ENCODE data around the gene CACNA1H. TPM values are rescaled to one million over a fixed set of nuclear protein-coding genes. Genes with fewer than 3 reads are reported as not detected.
"Not testable (repeated sequence)": the region's sequence is repeated elsewhere in the genome, so short reads cannot be mapped to it uniquely, and the experiment has no call there.

Gene CACNA1H
- total RNA-seq, 1 experiment from 2014 or later: not detected

GRCh38 chr16:1174477-1175357 is 21.8 kb downstream of the CACNA1H start:
- no peak for DNase-seq (ENCODE audit: low read depth)

DNA sequence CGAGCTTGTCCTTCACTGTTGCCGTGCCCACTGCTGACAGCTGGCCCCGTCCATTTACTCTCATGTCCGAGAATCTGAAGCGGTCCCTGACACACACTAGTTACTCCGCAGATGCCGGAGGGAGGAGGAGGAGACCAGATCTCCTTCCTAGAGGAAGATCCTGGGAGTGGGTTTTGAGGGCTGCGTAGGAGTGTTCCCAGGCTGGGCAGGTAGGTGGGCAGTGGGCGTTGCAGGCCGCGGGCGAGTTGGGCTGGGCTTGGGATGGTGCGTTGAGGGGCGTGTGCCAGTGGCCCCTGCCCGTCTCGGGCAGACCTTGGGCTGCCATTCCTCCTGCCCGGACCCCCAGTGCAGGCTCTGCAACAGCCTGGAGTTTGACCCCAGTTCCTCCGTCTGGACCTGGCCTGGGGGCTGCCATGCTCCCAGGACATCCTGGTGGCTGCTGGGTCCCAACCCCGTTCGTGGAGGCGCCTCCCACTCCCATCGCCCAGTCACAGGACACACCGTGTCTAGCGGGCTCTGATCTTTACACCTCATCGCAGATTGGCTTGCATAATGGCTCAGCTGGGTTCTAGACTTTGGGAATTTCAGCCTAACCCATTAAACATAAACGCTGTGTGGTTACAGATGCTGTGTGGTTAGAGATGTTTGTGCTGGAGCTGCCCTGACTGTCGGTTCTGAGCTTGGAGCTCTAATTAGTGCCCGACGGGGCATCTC is 22.8 kb downstream of the CACNA1H start:
- no peak for DNase-seq (ENCODE audit: low read depth)

GRCh38 chr16:1176280-1176897 is 23.5 kb downstream of the CACNA1H start:
- no peak for DNase-seq (ENCODE audit: low read depth)

DNA sequence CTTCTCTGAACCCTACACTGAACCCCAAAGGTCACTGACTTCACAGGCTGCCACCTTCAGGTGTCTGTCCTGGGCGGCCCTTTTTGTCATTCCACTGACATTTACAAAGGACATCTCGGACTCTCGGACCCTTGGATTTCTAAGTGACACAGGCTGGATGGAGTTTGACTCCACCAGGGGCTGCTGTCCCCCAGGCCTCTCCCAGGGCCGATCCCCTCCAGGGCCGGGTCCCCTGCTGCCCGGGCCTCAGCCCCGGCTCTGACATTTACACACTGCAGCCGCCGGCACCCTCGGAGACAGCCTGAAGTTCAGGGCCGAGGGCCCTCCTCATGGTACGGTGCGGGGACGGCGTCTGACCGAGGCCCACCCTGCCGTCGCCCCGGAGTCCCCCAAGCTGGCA is 24.1 kb downstream of the CACNA1H start:
- no peak for DNase-seq (ENCODE audit: low read depth)

DNA sequence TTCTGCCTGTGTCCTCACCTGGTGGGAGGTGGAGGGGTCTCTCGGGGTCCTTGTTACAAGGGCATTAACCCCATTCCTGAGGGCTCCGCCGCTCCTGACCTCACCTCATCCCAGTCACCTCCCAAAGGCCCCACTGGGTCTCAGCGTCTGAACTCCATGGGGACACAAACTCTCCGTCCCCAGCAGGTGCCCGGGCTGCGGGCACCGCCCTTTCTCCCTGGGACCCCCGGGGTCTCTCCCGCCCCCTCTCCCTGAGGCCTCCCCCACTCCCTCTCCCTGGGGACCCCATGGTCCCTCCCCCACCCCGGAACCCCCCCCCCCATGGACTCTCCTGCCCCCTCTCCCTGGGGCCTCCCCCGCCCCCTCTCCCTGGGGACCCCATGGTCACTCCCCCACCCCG is 24.8 kb downstream of the CACNA1H start:
- no peak for DNase-seq (ENCODE audit: low read depth)

DNA sequence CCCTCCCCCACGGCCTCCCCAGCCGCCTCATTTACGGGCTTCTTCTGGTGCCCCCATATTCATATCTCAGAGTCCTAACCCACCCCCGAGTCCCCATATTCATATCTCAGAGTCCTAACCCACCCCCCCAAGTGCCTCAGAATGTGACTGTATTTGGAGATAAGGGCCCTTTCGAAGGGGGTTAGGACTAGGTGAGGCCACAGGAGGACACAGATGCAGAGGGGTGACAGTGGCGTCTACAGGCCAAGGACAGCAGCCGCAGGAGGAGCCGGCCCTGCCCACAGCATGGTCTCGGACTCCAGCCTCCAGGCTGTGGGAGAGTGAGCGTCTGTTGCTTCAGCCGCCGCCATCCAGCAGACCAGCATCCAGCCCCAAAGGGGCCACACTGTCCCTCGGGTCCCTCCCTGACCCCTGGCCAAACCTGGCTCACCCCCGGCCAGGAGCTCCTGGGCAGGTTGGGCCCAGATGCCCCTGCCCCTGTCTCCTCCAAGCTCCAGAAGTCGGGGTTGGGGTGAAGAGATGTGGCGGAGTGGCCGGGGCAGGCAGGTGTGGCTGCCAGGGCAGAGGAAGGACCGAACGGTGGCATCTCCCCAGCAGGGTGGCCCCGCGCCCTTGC is 25.5 kb downstream of the CACNA1H start:
- no peak for DNase-seq (ENCODE audit: low read depth)

DNA sequence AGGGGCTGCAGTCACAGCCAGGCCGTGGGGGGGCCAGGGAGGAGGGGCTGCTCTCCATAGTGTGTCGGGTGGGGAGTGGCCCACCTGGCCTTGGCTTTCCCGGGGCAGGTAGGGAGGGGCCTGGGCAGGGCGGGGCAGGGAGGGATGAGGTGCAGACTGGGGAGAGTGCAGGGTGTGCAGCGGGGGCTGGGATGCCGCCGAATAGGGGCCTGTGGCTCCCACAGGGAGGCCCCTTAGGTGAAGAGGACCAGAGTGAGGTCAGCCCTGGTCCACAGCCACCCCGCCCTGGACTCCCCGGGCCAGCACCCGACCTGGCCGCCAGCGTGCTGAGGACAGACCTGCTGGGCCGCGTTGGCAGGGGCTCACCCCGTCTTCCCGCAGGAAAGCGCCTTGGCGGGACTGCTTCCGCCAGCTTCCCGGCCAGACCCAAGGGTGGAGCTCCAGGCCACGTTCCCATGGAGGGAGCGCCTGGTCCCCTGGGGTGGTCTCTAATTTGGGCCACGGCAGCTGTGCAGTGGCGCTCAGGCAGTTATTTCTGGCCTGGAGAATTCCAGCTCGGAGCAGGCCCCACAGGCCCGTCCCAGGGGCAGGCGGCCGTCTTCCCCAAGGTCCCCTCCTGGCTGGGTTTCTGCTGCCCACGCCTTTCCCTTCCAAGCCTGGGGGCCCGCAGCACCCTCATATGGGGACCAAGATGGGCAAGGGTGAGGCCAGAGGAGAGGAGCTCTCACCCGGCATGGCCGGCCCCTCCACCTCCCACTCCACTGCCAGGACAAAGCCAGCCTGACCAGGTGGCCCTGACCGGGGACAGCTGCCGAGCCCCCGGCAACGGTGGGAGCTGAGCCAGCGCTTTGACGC is 27.9 kb downstream of the CACNA1H start:
- DNase-seq (ENCODE audit: low read depth): no peak

DNA sequence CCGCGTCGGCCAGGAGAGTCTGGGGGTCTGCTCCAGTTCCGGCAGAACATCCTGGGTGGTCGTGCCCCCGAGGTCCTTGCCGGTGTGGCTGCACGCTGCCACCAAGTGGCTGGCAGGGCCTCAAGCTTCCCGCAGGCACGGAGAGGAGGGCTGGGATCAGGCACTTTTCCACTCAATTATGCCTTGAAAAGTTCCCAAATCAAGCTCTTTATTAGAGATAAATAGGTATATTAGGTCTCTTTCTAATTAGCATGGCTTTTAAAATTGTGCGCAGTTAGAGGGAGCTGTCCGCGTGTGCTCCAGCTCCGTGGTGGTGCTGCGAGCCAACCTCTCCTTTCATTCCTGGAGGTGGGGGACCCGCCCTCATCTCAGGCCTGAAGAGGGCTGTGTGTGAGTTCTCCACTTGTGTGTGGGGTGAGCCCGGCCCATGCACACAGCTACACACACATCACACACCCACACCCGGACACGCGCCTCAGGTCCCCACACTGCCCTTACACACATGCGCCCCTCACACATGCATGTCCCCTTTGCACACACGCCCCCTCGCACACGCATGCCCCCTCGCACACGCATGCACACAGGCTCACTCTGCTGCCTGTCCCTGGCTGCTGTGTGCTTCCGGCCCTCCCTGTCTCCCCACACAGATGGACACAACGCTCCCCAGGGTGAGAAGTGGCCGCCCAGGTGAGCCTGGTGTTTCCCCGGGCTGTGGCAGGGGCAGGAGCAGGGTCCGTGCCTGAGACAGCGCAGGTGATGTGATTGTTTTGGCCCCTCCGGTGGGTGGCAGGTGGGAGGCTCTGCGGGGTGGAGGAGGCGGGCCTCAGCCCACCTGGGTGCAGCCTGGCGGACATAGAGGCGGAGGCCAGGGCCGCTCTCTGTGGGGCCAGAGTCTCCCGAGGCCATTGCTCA is 28.8 kb downstream of the CACNA1H start:
- DNase-seq (ENCODE audit: low read depth): no peak

- peak; percentile 74 for DNase-seq (ENCODE audit: low read depth)
Observed at GRCh38 chr16:1182316-1182671, 29.4 kb downstream of the CACNA1H start.

GRCh38 chr16:1182950-1183907 is 30.3 kb downstream of the CACNA1H start:
- peak; percentile 67 for DNase-seq (ENCODE audit: low read depth)

DNA sequence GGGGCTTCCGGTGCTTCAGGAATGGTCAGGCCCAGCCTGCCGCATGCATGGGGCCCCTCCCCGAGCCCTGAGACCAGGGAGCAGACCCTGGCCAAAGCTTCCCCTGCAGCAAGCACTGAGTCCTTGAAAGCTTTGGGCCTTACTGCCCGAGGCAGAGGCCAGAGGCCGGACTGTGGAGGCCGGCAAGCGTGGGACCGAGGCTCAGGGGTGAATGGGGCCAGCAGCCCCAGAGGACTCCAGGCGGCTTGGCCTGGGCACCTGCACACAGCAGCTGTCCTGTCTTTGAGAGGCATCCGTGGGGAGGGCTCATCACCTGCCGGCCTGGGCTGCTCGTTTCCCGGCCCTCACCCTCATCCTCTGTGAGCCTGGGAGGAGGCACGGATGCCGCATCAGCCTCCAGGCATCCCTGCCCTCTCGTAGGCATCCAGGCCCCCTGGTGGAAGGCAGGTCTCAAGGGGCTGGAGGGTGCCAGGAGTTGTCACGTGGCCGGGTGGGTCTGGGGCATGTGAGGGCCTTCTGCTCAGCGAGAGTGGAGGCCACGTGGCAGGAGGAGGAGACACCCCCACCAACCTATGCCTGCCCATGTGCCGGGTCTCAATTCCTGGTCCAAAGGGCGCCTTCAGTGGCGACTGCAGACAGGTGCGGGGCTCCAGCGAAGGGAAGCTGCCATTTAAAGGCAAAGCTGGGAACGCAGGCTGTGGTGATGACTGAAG is 31.4 kb downstream of the CACNA1H start:
- DNase-seq (ENCODE audit: low read depth): no peak

- no peak for DNase-seq (ENCODE audit: low read depth)
Observed at GRCh38 chr16:1184980-1185379, 32.1 kb downstream of the CACNA1H start.

GRCh38 chr16:1185460-1186207 is 32.7 kb downstream of the CACNA1H start:
- not testable (repeated sequence) for DNase-seq (ENCODE audit: low read depth)

- peak; percentile 31 for DNase-seq (ENCODE audit: low read depth)
Observed at GRCh38 chr16:1188432-1189189, 35.7 kb downstream of the CACNA1H start.

- DNase-seq (ENCODE audit: low read depth): no peak
Observed at GRCh38 chr16:1189455-1189854, 36.5 kb downstream of the CACNA1H start.

GRCh38 chr16:1190789-1191188 is 37.9 kb downstream of the CACNA1H start:
- not testable (repeated sequence) for DNase-seq (ENCODE audit: low read depth)
